Lower lobe of right lung (tissue), 2 donors: ENCODE results near the gene USP48. TPM values are rescaled to one million over a fixed set of nuclear protein-coding genes. Genes with fewer than 3 reads are reported as not detected.

Experiments used
- ATAC-seq, 2 donors: fragments of 200-7000 bp; cut with Tn5 transposase; one replicate each; pipeline ENCODE4 v1.9.1; 2020 to 2022; ENCODE audit warnings: mild to moderate bottlenecking in 2 of 2, moderate library complexity in 2 of 2
- DNase-seq: peaks from one replicate; pipeline ENCODE4 v3.0.0-alpha.2; 2020
- H3K27ac ChIP-seq: fragments of 200-600 bp; one replicate; pipeline ENCODE4 v1.8.0; 2022
- H3K27me3 ChIP-seq: fragments of 200-600 bp; one replicate; pipeline ENCODE4 v1.8.0; 2022; ENCODE audit warnings: low read depth
- H3K36me3 ChIP-seq: fragments of 200-600 bp; one replicate; pipeline ENCODE4 v1.8.0; 2022; ENCODE audit warnings: mild to moderate bottlenecking
- H3K4me1 ChIP-seq: fragments of 200-600 bp; one replicate; pipeline ENCODE4 v1.8.0; 2022
- H3K4me3 ChIP-seq: fragments of 200-600 bp; one replicate; pipeline ENCODE4 v1.8.0; 2022; ENCODE audit warnings: mild to moderate bottlenecking
- H3K9me3 ChIP-seq: fragments of 200-600 bp; one replicate; pipeline ENCODE4 v1.8.0; 2022
- CTCF ChIP-seq: fragments of 200-600 bp; IDR thresholded peaks from one replicate; pipeline ENCODE4 v1.8.0; 2022; ENCODE audit warnings: antibody characterized with exemption, mild to moderate bottlenecking
- intact Hi-C: fragments of 100-400 bp; cut with DNase I; formaldehyde crosslinking; loops from one replicate; pipeline ENCODE4 v1.11.0; 2022
- total RNA-seq: library from RNA; stranded (reverse); fragmentation: NEBNext Ultra II Directional; extraction: Animal tissue kit (Norgen Biotek cat#: 25700); gene quantifications from one replicate; pipeline ENCODE4 v1.2.1, GENCODE V29; 2021
- donor health status: DM: no; HTN: yes; CAD: no; lungs with severe emphysema.

The USP48 gene
- total RNA-seq, 1 donor from 2014 or later = 61.9 TPM

GRCh38 chr1:21659924-21660326 is 123.0 kb downstream of the USP48 start:
- no peaks in the 10 kb centered on the region for H3K4me1 ChIP-seq
- H3K9me3 ChIP-seq = no peaks in the 10 kb centered on the region
- H3K27me3 ChIP-seq = peaks cover 11% of the 10 kb centered on the region
- no peaks in the 10 kb centered on the region for H3K36me3 ChIP-seq
- ATAC-seq (no peak), DNase-seq (no peak)
- no peak overlapping the region for H3K4me3 ChIP-seq
- no peak overlapping the region for H3K27ac ChIP-seq
- no peak for TF ChIP-seq CTCF
- intact Hi-C loops = no loop called here

GRCh38 chr1:21659099-21659923 is 123.6 kb downstream of the USP48 start:
- peak; percentile 88 for TF ChIP-seq CTCF
- intact Hi-C loops = no loop called here
- H3K36me3 ChIP-seq = no peaks in the 10 kb centered on the region
- H3K27ac ChIP-seq = no peak overlapping the region
- no peaks in the 10 kb centered on the region for H3K9me3 ChIP-seq
- H3K27me3 ChIP-seq = peaks cover 11% of the 10 kb centered on the region
- H3K4me3 ChIP-seq = peak overlapping the region; percentile 1
- ATAC-seq = peak; percentile 87 to 95
- no peaks in the 10 kb centered on the region for H3K4me1 ChIP-seq
- DNase-seq = peak; percentile 90

DNA sequence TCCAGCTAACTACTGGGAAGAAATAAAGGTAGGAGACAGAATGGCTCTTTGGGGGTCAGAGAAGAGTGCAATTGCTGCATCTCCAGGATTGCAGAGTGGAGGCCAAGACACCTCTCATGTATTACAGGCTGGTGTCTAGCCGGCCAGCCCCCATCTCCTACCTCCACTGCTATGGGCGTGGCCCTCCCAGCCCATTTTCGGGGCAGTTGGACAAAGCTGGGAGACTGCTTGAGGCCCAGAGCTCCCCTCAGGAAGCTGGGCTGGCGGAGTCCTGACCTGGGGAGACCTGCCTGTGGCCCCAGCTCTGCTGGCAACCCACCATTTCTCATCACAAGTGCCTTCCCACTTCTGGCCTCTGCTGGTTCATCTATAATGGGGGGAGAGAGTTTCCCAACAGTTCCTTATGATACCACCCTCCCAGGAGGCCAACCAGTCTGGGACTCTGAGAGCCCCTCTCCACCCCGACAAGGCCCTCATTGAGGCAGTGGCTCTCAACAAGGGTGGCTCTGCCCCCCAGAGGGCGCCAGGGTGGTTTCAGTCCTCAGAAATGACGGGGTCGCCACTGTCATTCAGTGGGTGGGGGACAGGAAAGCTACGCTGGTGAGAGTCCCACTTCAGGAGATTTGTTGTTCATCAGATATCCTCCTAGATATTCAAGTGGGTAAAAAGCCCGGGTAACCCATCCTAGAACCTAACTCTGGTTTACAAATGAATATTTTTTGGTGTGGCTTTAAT is 125.3 kb downstream of the USP48 start:
- intact Hi-C loops = no loop called here
- ATAC-seq = no peak
- TF ChIP-seq CTCF = no peak

GRCh38 chr1:21655748-21656147 is 127.2 kb downstream of the USP48 start:
- Histone ChIP-seq H3K36me3 (no peaks in the 10 kb centered on the region), H3K9me3 (no peaks in the 10 kb centered on the region), H3K4me1 (peaks cover 7% of the 10 kb centered on the region), H3K4me3 (no peak overlapping the region), H3K27me3 (peaks cover 18% of the 10 kb centered on the region), H3K27ac (no peak overlapping the region)
- no peak for TF ChIP-seq CTCF
- ATAC-seq = peak; percentile 5 to 28
- intact Hi-C loops = no loop called here
- DNase-seq = no peak

More for the DNA sequence above, 125.3 kb downstream of the USP48 start:
- no peaks in the 10 kb centered on the region for H3K9me3 ChIP-seq
- no peak overlapping the region for H3K4me3 ChIP-seq
- peaks cover 11% of the 10 kb centered on the region for H3K27me3 ChIP-seq
- no peaks in the 10 kb centered on the region for H3K36me3 ChIP-seq
- DNase-seq = no peak
- H3K27ac ChIP-seq = no peak overlapping the region
- no peaks in the 10 kb centered on the region for H3K4me1 ChIP-seq

- peaks cover 22% of the 10 kb centered on the region for H3K27me3 ChIP-seq
These were observed 127.7 kb downstream of the USP48 start for GRCh38 chr1:21655259-21655658.

More at GRCh38 chr1:21655259-21655658, 127.7 kb downstream of the USP48 start:
- DNase-seq (no peak), ATAC-seq (no peak)
- Histone ChIP-seq H3K4me3 (no peak overlapping the region), H3K9me3 (no peaks in the 10 kb centered on the region), H3K36me3 (no peaks in the 10 kb centered on the region), H3K27ac (no peak overlapping the region), H3K4me1 (peaks cover 7% of the 10 kb centered on the region)
- intact Hi-C loops = no loop called here
- TF ChIP-seq CTCF = no peak
